Activated CD4-positive, alpha-beta memory T cell treated with anti-CD3 and anti-CD28 coated beads for 36 hours (primary cell): ENCODE data around the gene CFAP97D2. TPM values are rescaled to one million over a fixed set of nuclear protein-coding genes. Genes with fewer than 3 reads are reported as not detected.
A peak's percentile ranks its signal among the peaks of the same experiment; 100 is the strongest.
"Not testable (repeated sequence)": the region's sequence is repeated elsewhere in the genome, so short reads cannot be mapped to it uniquely, and the experiment has no call there.

Source experiments
- CTCF ChIA-PET: fragments of 350-600 bp; sonication (Branson Sonifier 250); formaldehyde crosslinking; loops from one replicate; lab custom pipeline; 2021; ENCODE audit warnings: antibody characterized with exemption, inconsistent platforms; lab: Charles Lee
- POLR2A ChIA-PET: fragments of 350-600 bp; sonication (Branson Sonifier 250); formaldehyde crosslinking; loops from one replicate; lab custom pipeline; 2021; ENCODE audit warnings: antibody characterized with exemption; lab: Charles Lee
- DNase-seq: peaks from one replicate; pipeline ENCODE4 v3.0.0-alpha.2; 2020
- H3K27ac Mint-ChIP-seq: one replicate; pipeline ENCODE4 v1.8.0; 2021; ENCODE audit warnings: mixed read lengths
- H3K27me3 Mint-ChIP-seq: one replicate; pipeline ENCODE4 v1.8.0; 2021; ENCODE audit warnings: mixed read lengths
- H3K36me3 Mint-ChIP-seq: one replicate; pipeline ENCODE4 v1.8.0; 2021; ENCODE audit warnings: mixed read lengths
- H3K4me1 Mint-ChIP-seq: one replicate; pipeline ENCODE4 v1.8.0; 2021; ENCODE audit warnings: low read depth, mixed read lengths
- H3K4me3 Mint-ChIP-seq: one replicate; pipeline ENCODE4 v1.8.0; 2021; ENCODE audit warnings: mild to moderate bottlenecking, mixed read lengths
- H3K9me3 Mint-ChIP-seq: one replicate; pipeline ENCODE4 v1.8.0; 2021; ENCODE audit warnings: mixed read lengths
- intact Hi-C: fragments of 100-400 bp; cut with micrococcal nuclease; formaldehyde crosslinking; loops from one replicate; pipeline ENCODE4 v1.15.1; 2023
- total RNA-seq, 2 experiments: library from RNA; stranded (reverse); gene quantifications; one replicate each; pipeline ENCODE4 v1.2.3, GENCODE V29; 2021

CFAP97D2 gene
- not detected for total RNA-seq

DNA sequence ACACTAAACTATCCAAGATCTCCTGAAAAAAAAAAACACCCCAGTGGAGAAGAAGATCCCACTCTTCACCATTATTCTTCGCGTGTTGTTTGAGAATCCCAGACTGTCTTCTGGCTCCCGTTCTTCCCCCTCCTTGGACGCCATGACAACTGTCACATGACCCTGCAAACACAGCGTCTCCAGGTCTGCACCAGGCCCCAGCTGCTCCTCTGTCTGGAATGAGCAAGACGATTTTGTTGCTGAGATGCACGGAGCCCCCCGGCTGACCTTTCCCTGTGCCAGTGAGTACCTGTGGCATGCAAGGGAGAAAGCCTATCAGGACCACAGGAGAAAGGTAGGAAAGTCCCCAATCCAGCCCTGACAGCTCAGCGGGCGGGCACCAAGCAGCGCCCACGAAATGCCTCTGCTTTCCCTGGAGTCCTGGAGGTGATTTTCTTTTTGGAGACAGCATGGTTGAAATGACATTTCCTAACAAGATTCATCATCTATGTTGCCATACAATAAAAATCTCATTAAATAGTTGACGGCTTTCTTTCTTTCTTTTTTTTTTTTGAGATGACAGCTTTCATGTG is at the start of gene CFAP97D2:
CFAP97D2 (plus strand) TSS at position 171 of the 572 bp plus-strand sequence; CDS start at position 245, 74 bp downstream.
- intact Hi-C loops, result no loop called here
- Mint-ChIP-seq H3K27ac (peak within 1 kb of the TSS; percentile 24), H3K4me1 (peaks cover 31% of the 10 kb centered on the region), H3K4me3 (no peak within 1 kb of the TSS), H3K36me3 (no peaks in the 10 kb centered on the region), H3K27me3 (no peaks in the 10 kb centered on the region), H3K9me3 (no peaks in the 10 kb centered on the region)
- ChIA-PET CTCF (no interaction called here), POLR2A (no interaction called here)
- DNase-seq, result no peak

DNA sequence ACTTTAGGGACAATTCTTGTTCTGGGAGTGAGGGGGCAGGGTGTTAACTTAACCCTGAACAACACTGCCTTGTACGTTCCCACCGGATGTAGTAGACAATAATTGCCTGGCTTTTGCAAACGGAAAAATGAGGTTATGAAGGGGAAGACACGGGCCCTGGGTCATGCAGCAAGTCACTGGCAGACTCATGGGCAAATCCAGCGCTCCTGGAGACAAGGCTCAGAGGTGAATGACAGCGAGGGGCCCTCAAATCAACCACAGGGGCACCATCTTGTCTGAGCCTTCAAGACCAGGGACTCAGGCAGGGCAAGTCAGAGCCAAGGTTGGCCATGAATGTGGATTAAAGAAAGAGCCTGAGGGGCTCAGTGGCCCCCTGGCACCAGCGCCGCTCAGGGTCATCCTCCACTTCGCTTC is 49.4 kb upstream of the CFAP97D2 start:
- peak; percentile 76 for DNase-seq
- intact Hi-C loops, result loop anchor here (1.0 to 10.0 kb wide), 7 partner anchors 11 to 315 kb away; no protein-coding TSS in a partner anchor
- no peaks in the 10 kb centered on the region for H3K27me3 Mint-ChIP-seq
- H3K4me3 Mint-ChIP-seq, result peak overlapping the region; percentile 97
- H3K9me3 Mint-ChIP-seq, result peaks cover 10% of the 10 kb centered on the region
- peaks cover 62% of the 10 kb centered on the region for H3K4me1 Mint-ChIP-seq
- ChIA-PET POLR2A (interaction anchor here (1.3 to 2.3 kb wide), 4 partner anchors 19 to 65 kb away, joined by 5 to 18 read pairs (median 7); no protein-coding TSS in a partner anchor), CTCF (interaction anchor here (1.5 kb wide), 1 partner anchor 62 kb away, joined by 4 read pairs; no protein-coding TSS in a partner anchor)
- peak overlapping the region; percentile 93 for H3K27ac Mint-ChIP-seq
- H3K36me3 Mint-ChIP-seq, result peaks cover 24% of the 10 kb centered on the region

DNA sequence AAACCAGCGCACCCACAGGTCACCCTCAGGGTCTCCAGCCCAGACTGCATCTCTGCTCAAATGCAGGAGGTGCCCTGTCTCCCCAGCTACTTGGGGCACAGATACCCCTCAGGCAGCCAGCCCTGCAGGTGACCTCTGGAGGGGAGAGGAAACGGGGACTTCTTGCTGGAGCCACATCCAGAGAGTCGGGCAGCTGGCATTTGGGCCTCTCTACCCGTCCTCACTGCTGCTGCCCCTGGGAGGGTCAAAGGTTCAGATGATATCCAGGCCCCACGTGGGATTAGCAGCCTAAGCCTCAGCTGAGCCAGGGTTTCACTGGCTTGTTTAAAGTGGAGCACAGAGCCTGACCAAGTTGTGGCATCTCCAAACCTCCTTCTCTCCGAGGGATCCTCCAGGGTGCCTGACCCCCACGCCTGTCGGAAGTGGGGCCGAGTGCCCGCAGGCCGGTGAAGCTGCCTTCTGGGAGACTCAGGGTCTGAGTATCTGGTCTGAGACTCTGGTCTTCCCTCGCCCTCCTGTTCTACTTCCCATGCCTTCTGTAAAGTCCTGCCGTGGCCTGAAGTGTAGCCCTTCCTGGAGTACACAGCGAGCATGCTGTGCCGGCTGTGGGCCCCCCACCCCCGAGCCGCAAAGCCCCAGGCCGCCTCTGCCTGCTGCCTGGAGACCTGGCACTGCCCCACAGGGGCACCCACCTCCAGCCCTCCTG is 48.8 kb upstream of the CFAP97D2 start:
- Mint-ChIP-seq H3K4me3 (peak overlapping the region; percentile 97), H3K27me3 (no peaks in the 10 kb centered on the region), H3K9me3 (peaks cover 7% of the 10 kb centered on the region), H3K4me1 (peaks cover 58% of the 10 kb centered on the region), H3K27ac (peak overlapping the region; percentile 93), H3K36me3 (peaks cover 18% of the 10 kb centered on the region)
- CTCF ChIA-PET, result interaction anchor here (1.1 to 1.5 kb wide), 5 partner anchors 13 to 96 kb away, joined by 3 to 8 read pairs (median 4); no protein-coding TSS in a partner anchor
- POLR2A ChIA-PET, result interaction anchor here (1.0 to 2.3 kb wide), 9 partner anchors 9 to 65 kb away, joined by 3 to 18 read pairs (median 7); no protein-coding TSS in a partner anchor
- DNase-seq, result no peak
- intact Hi-C loops, result no loop called here

GRCh38 chr13:114130837-114131582 is 48.0 kb upstream of the CFAP97D2 start:
- POLR2A ChIA-PET, result interaction anchor here (1.0 to 2.3 kb wide), 10 partner anchors 10 to 66 kb away, joined by 3 to 18 read pairs (median 6); no protein-coding TSS in a partner anchor
- Mint-ChIP-seq H3K27ac (peak overlapping the region; percentile 93), H3K9me3 (peaks cover 4% of the 10 kb centered on the region), H3K27me3 (no peaks in the 10 kb centered on the region), H3K4me3 (peak overlapping the region; percentile 97), H3K4me1 (peaks cover 54% of the 10 kb centered on the region), H3K36me3 (peaks cover 16% of the 10 kb centered on the region)
- CTCF ChIA-PET, result interaction anchor here (1.1 to 1.4 kb wide), 4 partner anchors 12 to 95 kb away, joined by 3 to 8 read pairs (median 4); no protein-coding TSS in a partner anchor
- intact Hi-C loops, result loop anchor here (1.0 kb wide), 1 partner anchor 104 kb away; no protein-coding TSS in a partner anchor
- peak; percentile 82 for DNase-seq

- intact Hi-C loops, result loop anchor here (1.0 kb wide), 1 partner anchor 104 kb away; no protein-coding TSS in a partner anchor
- H3K4me1 Mint-ChIP-seq, result peaks cover 46% of the 10 kb centered on the region
- ChIA-PET CTCF (interaction anchor here (1.1 to 1.4 kb wide), 3 partner anchors 17 to 94 kb away, joined by 3 to 8 read pairs (median 3); no protein-coding TSS in a partner anchor), POLR2A (interaction anchor here (1.0 to 2.3 kb wide), 8 partner anchors 9 to 67 kb away, joined by 3 to 18 read pairs (median 6); no protein-coding TSS in a partner anchor)
- H3K27ac Mint-ChIP-seq, result peak overlapping the region; percentile 93
- H3K36me3 Mint-ChIP-seq, result peaks cover 11% of the 10 kb centered on the region
- peak overlapping the region; percentile 97 for H3K4me3 Mint-ChIP-seq
- DNase-seq, result peak; percentile 49
- H3K27me3 Mint-ChIP-seq, result no peaks in the 10 kb centered on the region
- H3K9me3 Mint-ChIP-seq, result no peaks in the 10 kb centered on the region
Observed at GRCh38 chr13:114131583-114132418, 47.3 kb upstream of the CFAP97D2 start.

GRCh38 chr13:114132419-114133121 is 46.5 kb upstream of the CFAP97D2 start, which contains the start of gene RASA3:
Gene RASA3, minus strand, starts transcription at chr13:114132623. Its CDS starts 134 bp downstream, at chr13:114132489.
- intact Hi-C loops, result no loop called here
- peaks cover 11% of the 10 kb centered on the region for H3K36me3 Mint-ChIP-seq
- H3K27me3 Mint-ChIP-seq, result no peaks in the 10 kb centered on the region
- DNase-seq, result peak; percentile 73
- peaks cover 39% of the 10 kb centered on the region for H3K4me1 Mint-ChIP-seq
- H3K27ac Mint-ChIP-seq, result peak within 1 kb of the TSS; percentile 93
- peak within 1 kb of the TSS; percentile 97 for H3K4me3 Mint-ChIP-seq
- POLR2A ChIA-PET, result interaction anchor here (1.1 to 2.1 kb wide), 3 partner anchors 11 to 67 kb away, joined by 3 to 11 read pairs (median 3); no protein-coding TSS in a partner anchor
- CTCF ChIA-PET, result interaction anchor here (1.0 kb wide), 1 partner anchor 16 kb away, joined by 3 read pairs; no protein-coding TSS in a partner anchor
- no peaks in the 10 kb centered on the region for H3K9me3 Mint-ChIP-seq

DNA sequence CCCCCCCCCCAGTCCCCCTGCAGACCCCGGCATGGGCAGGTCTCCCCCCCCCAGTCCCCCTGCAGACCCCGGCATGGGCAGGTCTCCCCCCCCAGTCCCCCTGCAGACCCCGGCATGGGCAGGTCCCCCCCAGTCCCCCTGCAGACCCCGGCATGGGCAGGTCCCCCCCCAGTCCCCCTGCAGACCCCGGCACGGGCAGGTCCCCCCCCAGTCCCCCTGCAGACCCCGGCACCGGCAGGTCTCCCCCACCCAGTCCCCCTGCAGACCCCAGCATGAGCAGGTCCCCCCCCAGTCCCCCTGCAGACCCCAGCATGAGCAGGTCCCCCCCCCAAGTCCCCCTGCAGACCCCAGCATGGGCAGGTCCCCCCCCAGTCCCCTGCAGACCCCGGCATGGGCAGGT is 45.9 kb upstream of the CFAP97D2 start:
- ChIA-PET CTCF (interaction anchor here (1.0 kb wide), 1 partner anchor 16 kb away, joined by 3 read pairs; no protein-coding TSS in a partner anchor), POLR2A (interaction anchor here (1.1 kb wide), 1 partner anchor 10 kb away, joined by 3 read pairs; no protein-coding TSS in a partner anchor)
- DNase-seq, H3K9me3 Mint-ChIP-seq, H3K27ac Mint-ChIP-seq, H3K27me3 Mint-ChIP-seq, intact Hi-C loops, H3K4me3 Mint-ChIP-seq: not testable (repeated sequence)
- H3K36me3 Mint-ChIP-seq, result peaks cover 10% of the 10 kb centered on the region
- H3K4me1 Mint-ChIP-seq, result peaks cover 35% of the 10 kb centered on the region

DNA sequence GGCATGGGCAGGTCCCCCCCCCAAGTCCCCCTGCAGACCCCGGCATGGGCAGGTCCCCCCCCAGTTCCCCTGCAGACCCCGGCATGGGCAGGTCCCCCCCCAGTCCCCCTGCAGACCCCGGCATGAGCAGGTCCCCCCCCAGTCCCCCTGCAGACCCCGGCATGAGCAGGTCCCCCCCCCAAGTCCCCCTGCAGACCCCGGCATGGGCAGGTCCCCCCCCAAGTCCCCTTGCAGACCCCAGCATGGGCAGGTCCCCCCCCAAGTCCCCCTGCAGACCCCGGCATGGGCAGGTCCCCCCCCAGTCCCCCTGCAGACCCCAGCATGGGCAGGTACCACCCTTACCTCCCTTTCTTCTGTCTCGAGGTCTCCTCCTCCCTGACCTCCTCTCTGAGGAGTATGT is 45.5 kb upstream of the CFAP97D2 start:
- DNase-seq, H3K27me3 Mint-ChIP-seq, intact Hi-C loops, H3K9me3 Mint-ChIP-seq, POLR2A ChIA-PET, CTCF ChIA-PET, H3K36me3 Mint-ChIP-seq: not testable (repeated sequence)
- Mint-ChIP-seq H3K4me1 (peaks cover 31% of the 10 kb centered on the region), H3K4me3 (peak overlapping the region; percentile 41), H3K27ac (peak overlapping the region; percentile 8)

DNA sequence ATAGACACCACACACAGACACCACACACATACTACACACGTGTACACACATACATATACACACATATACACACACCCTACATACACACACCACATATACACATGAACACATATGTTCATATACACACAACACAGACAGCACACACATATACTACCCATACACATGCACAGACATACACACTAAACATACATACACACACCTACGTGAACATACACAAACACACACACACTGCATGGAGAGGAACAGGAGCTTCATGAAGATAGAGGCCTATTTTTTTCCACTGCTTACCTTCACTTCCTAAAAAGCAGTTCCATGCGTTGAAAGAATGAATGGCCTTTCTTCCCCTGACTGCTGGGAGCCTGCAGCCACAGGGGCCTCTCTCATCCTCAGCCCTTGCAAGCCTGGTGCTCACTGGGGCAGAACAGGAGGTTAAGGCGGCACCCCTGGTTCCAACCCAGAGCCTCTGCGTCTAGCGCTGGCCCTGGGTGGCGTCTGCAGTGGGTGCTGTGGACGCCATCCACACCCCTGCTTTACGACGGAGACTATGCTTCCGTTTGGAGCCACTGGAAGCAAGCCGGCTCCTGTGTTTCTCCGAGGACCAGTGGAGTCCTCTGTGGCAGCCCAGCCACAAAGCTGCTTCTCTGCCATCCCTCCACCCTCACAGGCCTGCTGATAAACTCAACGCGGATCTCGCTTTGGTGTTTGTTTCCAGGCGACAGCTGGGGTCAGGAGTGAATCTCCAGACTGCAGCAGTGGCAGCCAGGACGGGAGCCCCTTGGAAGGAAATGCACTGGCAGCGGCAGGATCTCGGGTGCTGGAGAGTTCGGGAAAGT is 44.7 kb upstream of the CFAP97D2 start:
- no peak for DNase-seq
- POLR2A ChIA-PET, result no interaction called here
- CTCF ChIA-PET, result no interaction called here

More for the DNA sequence above, 44.7 kb upstream of the CFAP97D2 start:
- Mint-ChIP-seq H3K27me3 (no peaks in the 10 kb centered on the region), H3K9me3 (peaks cover 4% of the 10 kb centered on the region), H3K36me3 (peaks cover 10% of the 10 kb centered on the region), H3K4me1 (peaks cover 25% of the 10 kb centered on the region), H3K27ac (peak overlapping the region; percentile 21), H3K4me3 (peak overlapping the region; percentile 41)
- intact Hi-C loops, result no loop called here
